GM10266 (cell line): ENCODE results near the gene CACNA2D2.

Experiments
- DNase-seq: peaks from one replicate; pipeline ENCODE4 v3.0.0; 2012; ENCODE audit errors: extremely low spot score
- CTCF ChIP-seq: IDR thresholded peaks from 2 replicates; pipeline ENCODE4 v1.5.1; 2012; ENCODE audit warnings: mild to moderate bottlenecking, low read depth; ENCODE audit not compliant: control insufficient read depth, insufficient read depth; ENCODE audit errors: missing control alignments

CACNA2D2 gene

GRCh38 chr3:50459785-50460184, 43.6 kb downstream of the CACNA2D2 start:
- TF ChIP-seq CTCF, result no peak
- DNase-seq, result no peak

- DNase-seq, result no peak
- TF ChIP-seq CTCF, result no peak
Measured at GRCh38 chr3:50457988-50458387, 45.4 kb downstream of the CACNA2D2 start.

GRCh38 chr3:50455161-50456018, 48.0 kb downstream of the CACNA2D2 start:
- no peak for DNase-seq
- no peak for TF ChIP-seq CTCF

GRCh38 chr3:50454481-50455070, 48.9 kb downstream of the CACNA2D2 start:
- no peak for TF ChIP-seq CTCF
- DNase-seq, result no peak

- no peak for TF ChIP-seq CTCF
- no peak for DNase-seq
Measured at GRCh38 chr3:50453907-50454306, 49.5 kb downstream of the CACNA2D2 start.

- no peak for DNase-seq
- no peak for TF ChIP-seq CTCF
Measured at GRCh38 chr3:50450209-50450921, 53.1 kb downstream of the CACNA2D2 start.
